H9 (cell line): ENCODE data around the gene AFF2. TPM values are rescaled to one million over a fixed set of nuclear protein-coding genes. Genes with fewer than 3 reads are reported as not detected.

ENCODE experiments used
- DNase-seq: peaks from one replicate; pipeline ENCODE4 v3.0.0-alpha.2; 2017
- H2AFZ ChIP-seq: one replicate; pipeline ENCODE4 v1.6.1; 2013; ENCODE audit warnings: mild to moderate bottlenecking, low read length, control low read depth, moderate library complexity
- H2AK5ac ChIP-seq: 2 replicates; pipeline ENCODE4 v1.6.1; 2013; ENCODE audit warnings: low read length, control low read depth, mixed read lengths; ENCODE audit not compliant: insufficient read length
- H2BK120ac ChIP-seq: one replicate; pipeline ENCODE4 v1.6.1; 2013; ENCODE audit warnings: low read depth, mild to moderate bottlenecking, low read length, control low read depth, inconsistent platforms; ENCODE audit not compliant: poor library complexity, severe bottlenecking
- H2BK12ac ChIP-seq: 2 replicates; pipeline ENCODE4 v1.6.1; 2013; ENCODE audit warnings: low read length, control low read depth, mixed read lengths, low read depth; ENCODE audit not compliant: insufficient read length
- H2BK15ac ChIP-seq: 2 replicates; pipeline ENCODE4 v1.6.1; 2013; ENCODE audit warnings: low read depth, low read length, control low read depth
- H2BK20ac ChIP-seq: one replicate; pipeline ENCODE4 v1.6.1; 2013; ENCODE audit warnings: low read depth, mild to moderate bottlenecking, low read length, control low read depth, inconsistent platforms; ENCODE audit not compliant: poor library complexity, severe bottlenecking
- H2BK5ac ChIP-seq: 2 replicates; pipeline ENCODE4 v1.6.1; 2013; ENCODE audit warnings: low read length, control low read depth, mixed read lengths; ENCODE audit not compliant: insufficient read length
- H3K14ac ChIP-seq: 2 replicates; pipeline ENCODE4 v1.6.1; 2013; ENCODE audit warnings: low read length, control low read depth; ENCODE audit not compliant: insufficient read depth
- H3K18ac ChIP-seq: 2 replicates; pipeline ENCODE4 v1.6.1; 2013; ENCODE audit warnings: low read depth, mild to moderate bottlenecking, mixed read lengths, low read length, control low read depth; ENCODE audit not compliant: insufficient read length
- H3K23ac ChIP-seq: 2 replicates; pipeline ENCODE4 v1.6.1; 2013; ENCODE audit warnings: low read length, control low read depth, mixed read lengths, low read depth; ENCODE audit not compliant: insufficient read length
- H3K23me2 ChIP-seq: 2 replicates; pipeline ENCODE4 v1.6.1; 2013; ENCODE audit warnings: low read depth, mild to moderate bottlenecking, mixed read lengths, low read length, control low read depth; ENCODE audit not compliant: insufficient read length, poor library complexity, severe bottlenecking
- H3K27ac ChIP-seq: 2 replicates; pipeline ENCODE4 v1.5.1; 2013; ENCODE audit warnings: low read length, control low read depth, mixed read lengths, low read depth; ENCODE audit not compliant: insufficient read length
- H3K27me3 ChIP-seq: 2 replicates; pipeline ENCODE4 v1.6.1; 2013; ENCODE audit warnings: low read length, control low read depth, inconsistent platforms; ENCODE audit not compliant: insufficient read depth
- H3K4ac ChIP-seq: 2 replicates; pipeline ENCODE4 v1.6.1; 2013; ENCODE audit warnings: low read depth, mild to moderate bottlenecking, control low read depth, inconsistent platforms, low read length, moderate library complexity
- H3K4me1 ChIP-seq: 2 replicates; pipeline ENCODE4 v1.6.1; 2013; ENCODE audit warnings: low read length, control low read depth, inconsistent platforms; ENCODE audit not compliant: insufficient read depth
- H3K4me2 ChIP-seq: 2 replicates; pipeline ENCODE4 v1.6.1; 2013; ENCODE audit warnings: low read length, control low read depth, mixed read lengths; ENCODE audit not compliant: insufficient read length, insufficient read depth
- H3K56ac ChIP-seq: 2 replicates; pipeline ENCODE4 v1.6.1; 2013; ENCODE audit warnings: low read depth, mild to moderate bottlenecking, mixed read lengths, low read length, control low read depth; ENCODE audit not compliant: insufficient read length
- H3K79me1 ChIP-seq: 2 replicates; pipeline ENCODE4 v1.6.1; 2013; ENCODE audit warnings: low read depth, mild to moderate bottlenecking, moderate library complexity, low read length, control low read depth, inconsistent platforms; ENCODE audit not compliant: insufficient read depth, poor library complexity, severe bottlenecking
- H3K79me2 ChIP-seq: 2 replicates; pipeline ENCODE4 v1.6.1; 2013; ENCODE audit warnings: low read length, control low read depth, inconsistent platforms; ENCODE audit not compliant: insufficient read depth
- H3K9ac ChIP-seq: 2 replicates; pipeline ENCODE4 v1.6.1; 2013; ENCODE audit warnings: low read length, control low read depth, mixed read lengths; ENCODE audit not compliant: insufficient read length; ENCODE audit errors: extremely low read depth
- H3K9me3 ChIP-seq: one replicate; pipeline ENCODE4 v1.6.1; 2013; ENCODE audit warnings: low read depth, low read length, inconsistent platforms; ENCODE audit not compliant: control insufficient read depth
- H3T11ph ChIP-seq: one replicate; pipeline ENCODE4 v1.6.1; 2013; ENCODE audit warnings: mild to moderate bottlenecking, low read length, control low read depth, inconsistent platforms
- H4K20me1 ChIP-seq: one replicate; pipeline ENCODE4 v1.6.1; 2013; ENCODE audit not compliant: control insufficient read depth, insufficient read length, insufficient read depth
- H4K5ac ChIP-seq: 2 replicates; pipeline ENCODE4 v1.6.1; 2013; ENCODE audit warnings: low read depth, mild to moderate bottlenecking, mixed read lengths, low read length, control low read depth; ENCODE audit not compliant: insufficient read length
- H4K8ac ChIP-seq: replicated peaks from 2 replicates; pipeline ENCODE4 v1.6.1; 2013; ENCODE audit warnings: low read length, control low read depth, mixed read lengths, low read depth; ENCODE audit not compliant: insufficient read length
- H4K91ac ChIP-seq: 2 replicates; pipeline ENCODE4 v1.6.1; 2013; ENCODE audit warnings: low read depth, mild to moderate bottlenecking, moderate library complexity, mixed read lengths, low read length, control low read depth; ENCODE audit not compliant: insufficient read length
- H3K27ac Mint-ChIP-seq, 3 experiments: 2 replicates in 2 of 3; 3 replicates in 1 of 3; pipeline ENCODE4 v1.8.0; 2020 to 2021; ENCODE audit warnings: mixed read lengths in 3 of 3, mild to moderate bottlenecking in 1 of 3, moderate library complexity in 1 of 3
- H3K27me3 Mint-ChIP-seq: 2 replicates; pipeline ENCODE4 v1.8.0; 2021; ENCODE audit warnings: low read depth, mild to moderate bottlenecking, moderate library complexity, mixed read lengths
- H3K36me3 Mint-ChIP-seq, 3 experiments: 2 replicates in 2 of 3; 3 replicates in 1 of 3; pipeline ENCODE4 v1.8.0; 2020 to 2021; ENCODE audit warnings: low read depth in 3 of 3, mixed read lengths in 3 of 3; ENCODE audit not compliant: insufficient read depth in 1 of 3
- H3K4me1 Mint-ChIP-seq, 2 experiments: 2 replicates each; pipeline ENCODE4 v1.8.0; 2020; ENCODE audit warnings: mixed read lengths in 2 of 2
- H3K4me3 Mint-ChIP-seq, 2 experiments: 2 replicates in 1 of 2; 3 replicates in 1 of 2; pipeline ENCODE4 v1.8.0; 2020 to 2021; ENCODE audit warnings: mild to moderate bottlenecking in 2 of 2, mixed read lengths in 2 of 2, moderate library complexity in 1 of 2
- H3K9me3 Mint-ChIP-seq, 2 experiments: 2 replicates in 1 of 2; 3 replicates in 1 of 2; pipeline ENCODE4 v1.8.0; 2020; ENCODE audit warnings: mild to moderate bottlenecking in 2 of 2, mixed read lengths in 2 of 2, moderate library complexity in 1 of 2
- CTCF ChIP-seq: fragments of 200-600 bp; sonication (generic); conservative IDR thresholded peaks from 3 replicates; pipeline ENCODE4 v1.8.0; 2021; ENCODE audit warnings: antibody characterized with exemption, mild to moderate bottlenecking
- WGBS: extraction: QIAGEN DNeasy Blood & Tissue Kit; methylation state at CpG from one replicate; pipeline ENCODE4 v1.1.7; 2013; ENCODE audit warnings: missing lambda C conversion rate, low lambda C conversion rate, mixed read lengths; ENCODE audit not compliant: insufficient read length; ENCODE audit errors: extremely low coverage; 5-methylcytosine and 5-hydroxymethylcytosine counted together
- total RNA-seq: library from RNA; stranded (reverse); gene quantifications from 2 replicates; pipeline ENCODE4 v1.2.1, GENCODE V29; 2021

AFF2 gene
- total RNA-seq, 1 experiment from 2014 or later, result 14.6 TPM

GRCh38 chrX:148573119-148573518 is 72.7 kb downstream of the AFF2 start:
- no peak overlapping the region for H4K91ac ChIP-seq
- peaks cover 3% of the 10 kb centered on the region; the same call in 1 of the 2 replicates for H3K4me1 ChIP-seq
- H4K20me1 ChIP-seq, result no peaks in the 10 kb centered on the region
- Mint-ChIP-seq H3K36me3 (peaks cover 0 to 4% (median 0%) of the 10 kb centered on the region in 3 experiments; a peak in 1 of 7 replicates), H3K4me3 (no peak overlapping the region), H3K4me1 (peaks cover 7 to 8% of the 10 kb centered on the region in 2 experiments; a peak in 2 of 4 replicates), H3K27me3 (no peaks in the 10 kb centered on the region), H3K27ac (no peak overlapping the region), H3K9me3 (peaks cover 34 to 51% of the 10 kb centered on the region in 2 experiments)
- no peak overlapping the region for H2BK120ac ChIP-seq
- no peaks in the 10 kb centered on the region for H3K27me3 ChIP-seq
- H3K79me1 ChIP-seq, result no peaks in the 10 kb centered on the region
- TF ChIP-seq CTCF, result peak; percentile 49
- no peak overlapping the region for H3T11ph ChIP-seq
- H3K23me2 ChIP-seq, result no peaks in the 10 kb centered on the region
- no peak overlapping the region for H4K5ac ChIP-seq
- no peak overlapping the region for H2BK5ac ChIP-seq
- H3K27ac ChIP-seq, result no peak overlapping the region
- H2BK20ac ChIP-seq, result no peak overlapping the region
- H3K14ac ChIP-seq, result no peak overlapping the region
- WGBS, result no CpG with 5 or more reads among the region's 4 CpGs
- DNase-seq, result peak; percentile 33
- no peaks in the 10 kb centered on the region for H3K79me2 ChIP-seq
- no peak overlapping the region for H2BK15ac ChIP-seq
- H3K9ac ChIP-seq, result no peak overlapping the region
- H3K18ac ChIP-seq, result no peak overlapping the region
- no peak overlapping the region for H2BK12ac ChIP-seq
- no peak overlapping the region for H3K4me2 ChIP-seq
- no peak overlapping the region for H2AFZ ChIP-seq
- no peak overlapping the region for H4K8ac ChIP-seq
- H3K23ac ChIP-seq, result no peak overlapping the region
- H3K56ac ChIP-seq, result no peak overlapping the region
- peaks cover 14% of the 10 kb centered on the region for H3K9me3 ChIP-seq
- no peak overlapping the region for H3K4ac ChIP-seq
- H2AK5ac ChIP-seq, result no peak overlapping the region
